ENCODE results near the gene COX6B1.

- TF ChIP-seq CTCF (IDR thresholded peaks at IDR 0.05; ENCODE audit: borderline replicate concordance, extremely low read depth, low read length, poor library complexity, severe bottlenecking): no peak
- TF ChIP-seq EZH2 (IDR thresholded peaks at IDR 0.05; ENCODE audit: borderline replicate concordance, low read depth, low read length, severe bottlenecking): no peak
These were observed 17.5 kb downstream of the COX6B1 start for GRCh38 chr19:35665604-35666003.

All from DND-41 (cell line).